Measurements from ENCODE around the gene SS18. TPM values are rescaled to one million over a fixed set of nuclear protein-coding genes. Genes with fewer than 3 reads are reported as not detected.

SS18 gene
- total RNA-seq, 1 donor from 2014 or later: 99.7 TPM

GRCh38 chr18:25998461-25998860 lies 92.0 kb downstream of the SS18 start:
- TF ChIP-seq CTCF (IDR thresholded peaks at IDR 0.05): no peak
- Mint-ChIP-seq H3K4me1 (no peaks in the 10 kb centered on the region), H3K27me3 (no peaks in the 10 kb centered on the region), H3K9me3 (peaks cover 7% of the 10 kb centered on the region), H3K27ac (no peak overlapping the region), H3K36me3 (ENCODE audit: low read depth) (no peaks in the 10 kb centered on the region), H3K4me3 (no peak overlapping the region)
- intact Hi-C loops (cut with micrococcal nuclease): no loop called here
- ATAC-seq (ENCODE audit: low read depth) (no peak), DNase-seq (no peak)
- CTCF ChIA-PET: no interaction called here
- POLR2A ChIA-PET: no interaction called here

- Mint-ChIP-seq H3K27me3 (no peaks in the 10 kb centered on the region), H3K9me3 (no peaks in the 10 kb centered on the region), H3K27ac (no peak overlapping the region), H3K4me1 (no peaks in the 10 kb centered on the region), H3K4me3 (no peak overlapping the region), H3K36me3 (ENCODE audit: low read depth) (no peaks in the 10 kb centered on the region)
- intact Hi-C loops (cut with micrococcal nuclease): no loop called here
- no peak for TF ChIP-seq CTCF (IDR thresholded peaks at IDR 0.05)
- DNase-seq: no peak
- CTCF ChIA-PET: no interaction called here
- POLR2A ChIA-PET: no interaction called here
- ATAC-seq (ENCODE audit: low read depth): no peak
Observed at GRCh38 chr18:25992566-25992965, 97.8 kb downstream of the SS18 start.

GRCh38 chr18:25990473-25990872 lies 99.9 kb downstream of the SS18 start:
- POLR2A ChIA-PET: no interaction called here
- TF ChIP-seq CTCF (IDR thresholded peaks at IDR 0.05): no peak
- CTCF ChIA-PET: no interaction called here
- Mint-ChIP-seq H3K27ac (no peak overlapping the region), H3K36me3 (ENCODE audit: low read depth) (no peaks in the 10 kb centered on the region), H3K4me1 (no peaks in the 10 kb centered on the region), H3K9me3 (no peaks in the 10 kb centered on the region), H3K27me3 (peaks cover 3% of the 10 kb centered on the region), H3K4me3 (no peak overlapping the region)
- DNase-seq (no peak), ATAC-seq (ENCODE audit: low read depth) (no peak)
- intact Hi-C loops (cut with micrococcal nuclease): no loop called here

GRCh38 chr18:25985707-25986394 lies 104.6 kb downstream of the SS18 start:
- Mint-ChIP-seq H3K27ac (no peak overlapping the region), H3K4me3 (no peak overlapping the region), H3K27me3 (peaks cover 16% of the 10 kb centered on the region), H3K36me3 (ENCODE audit: low read depth) (no peaks in the 10 kb centered on the region), H3K4me1 (no peaks in the 10 kb centered on the region), H3K9me3 (no peaks in the 10 kb centered on the region)
- DNase-seq (no peak), ATAC-seq (ENCODE audit: low read depth) (no peak)
- CTCF ChIA-PET: no interaction called here
- TF ChIP-seq CTCF (IDR thresholded peaks at IDR 0.05): no peak
- POLR2A ChIA-PET: no interaction called here
- intact Hi-C loops (cut with micrococcal nuclease): no loop called here

- intact Hi-C loops (cut with micrococcal nuclease): no loop called here
- CTCF ChIA-PET: no interaction called here
- Mint-ChIP-seq H3K27ac (no peak overlapping the region), H3K36me3 (ENCODE audit: low read depth) (no peaks in the 10 kb centered on the region), H3K27me3 (peaks cover 16% of the 10 kb centered on the region), H3K9me3 (no peaks in the 10 kb centered on the region), H3K4me1 (no peaks in the 10 kb centered on the region), H3K4me3 (no peak overlapping the region)
- ATAC-seq (ENCODE audit: low read depth): no peak
- POLR2A ChIA-PET: interaction anchor here (0.6 kb wide), 1 partner anchor 72 kb away, joined by 3 read pairs; no protein-coding TSS in a partner anchor
- TF ChIP-seq CTCF (IDR thresholded peaks at IDR 0.05): no peak
- no peak for DNase-seq
Observed at GRCh38 chr18:25983730-25984129, 106.7 kb downstream of the SS18 start.
